HG03097 (cell line): ENCODE results near the gene PDLIM1.
A peak's percentile ranks its signal among the peaks of the same experiment; 100 is the strongest.

Experiments used
- ATAC-seq: cut with Tn5 transposase; IDR thresholded peaks from one replicate; pipeline ENCODE4 v1.9.1; 2021; ENCODE audit not compliant: unreplicated experiment, low FRiP score

The PDLIM1 gene

GRCh38 chr10:95315509-95315908 lies 24.7 kb upstream of the PDLIM1 start:
- no peak for ATAC-seq

GRCh38 chr10:95314192-95314918 lies 23.6 kb upstream of the PDLIM1 start:
- no peak for ATAC-seq

GRCh38 chr10:95312986-95313495 lies 22.2 kb upstream of the PDLIM1 start:
- no peak for ATAC-seq

- ATAC-seq: no peak
Measured at GRCh38 chr10:95312257-95312656, 21.5 kb upstream of the PDLIM1 start.

- ATAC-seq: no peak
Measured at GRCh38 chr10:95309958-95310357, 19.2 kb upstream of the PDLIM1 start.

- ATAC-seq: no peak
Measured at GRCh38 chr10:95308389-95309302, 17.8 kb upstream of the PDLIM1 start.

- ATAC-seq: no peak
Measured at GRCh38 chr10:95306851-95307250, 16.0 kb upstream of the PDLIM1 start.

GRCh38 chr10:95306318-95306650 lies 15.5 kb upstream of the PDLIM1 start:
- no peak for ATAC-seq

GRCh38 chr10:95305606-95306317 lies 15.0 kb upstream of the PDLIM1 start:
- no peak for ATAC-seq

- no peak for ATAC-seq
Measured at GRCh38 chr10:95304976-95305375, 14.2 kb upstream of the PDLIM1 start.

GRCh38 chr10:95304463-95304862 lies 13.7 kb upstream of the PDLIM1 start:
- no peak for ATAC-seq

- ATAC-seq: no peak
Measured at GRCh38 chr10:95303950-95304349, 13.1 kb upstream of the PDLIM1 start.

- no peak for ATAC-seq
Measured at GRCh38 chr10:95303535-95303934, 12.7 kb upstream of the PDLIM1 start.

- ATAC-seq: no peak
Measured at GRCh38 chr10:95300022-95300539, 9.3 kb upstream of the PDLIM1 start.

- peak; percentile 44 for ATAC-seq
Measured at GRCh38 chr10:95297402-95297801, 6.6 kb upstream of the PDLIM1 start.

- no peak for ATAC-seq
Measured at GRCh38 chr10:95296764-95297163, 6.0 kb upstream of the PDLIM1 start.

GRCh38 chr10:95295031-95295755 lies 4.4 kb upstream of the PDLIM1 start:
- ATAC-seq: peak; percentile 72

GRCh38 chr10:95293631-95294030 lies 2.8 kb upstream of the PDLIM1 start:
- ATAC-seq: no peak

GRCh38 chr10:95291365-95292039 lies 699 bp upstream of the PDLIM1 start:
- no peak for ATAC-seq
